ENCODE data around the gene SP140.
"Not testable (repeated sequence)": the region's sequence is repeated elsewhere in the genome, so short reads cannot be mapped to it uniquely, and the experiment has no call there.

The SP140 gene

DNA sequence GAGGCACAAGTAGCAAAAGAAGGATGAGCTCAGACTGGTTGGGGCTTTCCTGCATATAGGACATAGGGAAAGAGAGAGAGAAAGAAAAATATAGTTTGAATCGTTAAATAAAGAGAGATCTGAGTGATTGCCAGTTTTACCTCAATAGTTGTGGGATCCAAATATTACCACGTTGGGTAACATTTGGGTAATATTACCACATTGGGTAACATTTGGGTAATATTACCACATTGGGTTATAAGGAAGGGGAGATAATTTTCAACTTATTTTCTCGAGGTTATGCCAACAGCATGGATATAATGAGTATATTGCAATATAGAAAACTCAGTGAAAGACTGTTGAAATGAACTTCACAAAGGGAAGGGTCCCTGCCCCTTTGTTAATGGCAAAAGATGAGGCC is 20.7 kb downstream of the SP140 start:
- Histone ChIP-seq H3K9ac (ENCODE audit: low read length in 5 of 5) (no peak overlapping the region), H3K9me3 (ENCODE audit: control insufficient read depth in 5 of 5, low read length in 5 of 5) (no peaks in the 10 kb centered on the region), H3K27me3 (ENCODE audit: control insufficient read depth in 5 of 5, insufficient read depth in 4 of 5, low read length in 5 of 5) (no peaks in the 10 kb centered on the region), H3K4me1 (ENCODE audit: control insufficient read depth in 5 of 5, insufficient read depth in 5 of 5, low read length in 5 of 5) (no peaks in the 10 kb centered on the region), H3K36me3 (ENCODE audit: control insufficient read depth in 5 of 5, insufficient read depth in 5 of 5, low read length in 5 of 5) (no peaks in the 10 kb centered on the region), H3K27ac (ENCODE audit: low read depth, low read length) (no peak overlapping the region), H3K4me3 (ENCODE audit: low read depth in 1 of 5, low read length in 5 of 5) (no peak overlapping the region)

DNA sequence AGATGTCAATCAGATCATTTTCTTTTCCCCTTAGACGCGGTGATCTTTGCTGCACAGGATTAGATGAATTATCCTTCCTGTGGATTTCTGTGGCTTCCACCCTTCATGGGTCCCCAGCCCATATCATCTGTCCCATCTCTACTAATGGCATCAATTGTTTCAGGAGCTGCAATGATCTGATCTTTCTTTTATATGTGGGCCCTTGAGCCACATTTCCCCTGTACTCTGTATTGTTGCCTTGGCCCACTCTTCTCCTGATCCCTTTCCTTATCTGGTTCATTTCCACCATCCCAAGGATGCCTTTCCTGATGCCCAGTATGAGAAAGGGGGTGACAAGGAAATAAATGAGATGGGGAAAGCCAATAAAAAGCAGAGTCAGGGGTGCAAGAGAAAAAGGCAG is 24.7 kb downstream of the SP140 start:
- Histone ChIP-seq H3K9ac (ENCODE audit: low read length in 5 of 5) (no peak overlapping the region), H3K4me1 (ENCODE audit: control insufficient read depth in 5 of 5, insufficient read depth in 5 of 5, low read length in 5 of 5) (peaks cover 0 to 1% (median 0%) of the 10 kb centered on the region in 5 donors), H3K36me3 (ENCODE audit: control insufficient read depth in 5 of 5, insufficient read depth in 5 of 5, low read length in 5 of 5) (no peaks in the 10 kb centered on the region), H3K27ac (ENCODE audit: low read depth, low read length) (no peak overlapping the region), H3K4me3 (ENCODE audit: low read depth in 1 of 5, low read length in 5 of 5) (no peak overlapping the region), H3K9me3 (ENCODE audit: control insufficient read depth in 5 of 5, low read length in 5 of 5) (no peaks in the 10 kb centered on the region), H3K27me3 (ENCODE audit: control insufficient read depth in 5 of 5, insufficient read depth in 4 of 5, low read length in 5 of 5) (no peaks in the 10 kb centered on the region)

DNA sequence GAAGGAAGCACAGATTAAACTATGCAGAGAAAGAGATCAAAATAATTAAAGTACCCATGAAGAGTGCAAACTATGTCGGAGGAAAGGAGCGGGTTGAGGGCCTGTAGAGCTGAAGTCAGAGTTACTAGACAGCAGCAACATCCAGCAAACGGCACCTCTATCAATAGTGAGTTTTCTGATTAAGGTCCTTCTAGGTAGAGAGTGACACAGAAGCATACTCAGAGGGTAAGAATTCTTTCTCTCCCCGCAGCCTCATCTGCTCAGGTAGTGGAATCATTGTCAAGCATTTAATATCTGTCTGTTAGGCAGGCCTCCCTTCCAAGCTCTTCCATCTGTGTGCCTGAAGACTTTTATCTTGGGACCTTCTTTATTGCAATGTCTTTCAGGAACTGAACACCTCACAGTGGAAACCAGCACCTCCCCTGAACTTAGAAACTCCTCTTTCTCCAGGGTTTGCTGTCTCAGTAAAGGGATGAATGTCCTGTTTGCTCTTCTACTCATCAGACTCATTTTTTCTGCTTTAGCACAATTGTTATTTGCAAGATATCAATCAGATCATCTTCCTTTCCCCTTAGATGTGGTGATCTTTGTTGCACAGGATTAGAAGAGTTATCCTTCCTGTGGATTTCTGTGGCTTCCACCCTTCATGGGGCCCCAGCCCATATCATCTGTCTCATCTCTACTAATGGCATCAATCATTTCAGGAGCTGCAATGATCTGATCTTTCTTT is 28.8 kb downstream of the SP140 start:
- H3K36me3 ChIP-seq (ENCODE audit: control insufficient read depth in 5 of 5, insufficient read depth in 5 of 5, low read length in 5 of 5), result no peaks in the 10 kb centered on the region
- H3K4me3 ChIP-seq (ENCODE audit: low read depth in 1 of 5, low read length in 5 of 5), result no peak overlapping the region
- no peak overlapping the region for H3K27ac ChIP-seq (ENCODE audit: low read depth, low read length)
- peaks cover 0 to 10% (median 0%) of the 10 kb centered on the region in 5 donors for H3K4me1 ChIP-seq (ENCODE audit: control insufficient read depth in 5 of 5, insufficient read depth in 5 of 5, low read length in 5 of 5)
- H3K9me3 ChIP-seq (ENCODE audit: control insufficient read depth in 5 of 5, low read length in 5 of 5), result no peaks in the 10 kb centered on the region
- no peaks in the 10 kb centered on the region for H3K27me3 ChIP-seq (ENCODE audit: control insufficient read depth in 5 of 5, insufficient read depth in 4 of 5, low read length in 5 of 5)
- no peak overlapping the region for H3K9ac ChIP-seq (ENCODE audit: low read length in 5 of 5)

DNA sequence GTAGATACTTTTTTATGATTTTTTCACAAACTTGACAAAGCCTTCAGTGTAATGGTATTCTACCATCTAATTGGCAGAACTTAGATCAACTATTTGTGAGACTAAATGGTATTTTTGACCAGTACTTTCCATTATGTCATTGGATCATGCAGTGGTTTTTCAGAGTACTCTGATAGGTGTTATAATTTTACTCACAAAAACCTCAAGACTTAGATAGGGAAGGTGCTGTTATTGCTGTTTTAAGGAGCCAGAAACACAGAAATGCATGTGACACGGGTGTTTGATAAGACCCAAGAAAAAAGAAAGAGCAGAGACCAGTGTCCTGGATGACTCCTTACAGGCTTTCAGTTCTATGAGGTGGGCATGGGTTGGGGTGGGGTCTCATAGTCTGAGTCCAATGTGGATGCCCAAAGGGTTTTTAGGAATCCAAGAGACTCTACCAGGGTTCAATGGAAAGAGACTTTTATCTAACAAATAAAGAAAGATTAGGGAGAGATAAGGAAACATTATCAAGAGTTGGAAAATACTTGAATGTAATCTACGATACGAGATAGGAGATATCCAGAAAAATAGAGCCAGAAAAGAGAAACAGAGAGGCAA is 31.3 kb downstream of the SP140 start:
- Histone ChIP-seq H3K4me1 (ENCODE audit: control insufficient read depth in 5 of 5, insufficient read depth in 5 of 5, low read length in 5 of 5) (peaks cover 0 to 10% (median 0%) of the 10 kb centered on the region in 5 donors), H3K27me3 (ENCODE audit: control insufficient read depth in 5 of 5, insufficient read depth in 4 of 5, low read length in 5 of 5) (no peaks in the 10 kb centered on the region), H3K4me3 (ENCODE audit: low read depth in 1 of 5, low read length in 5 of 5) (no peak overlapping the region), H3K9ac (ENCODE audit: low read length in 5 of 5) (no peak overlapping the region), H3K9me3 (ENCODE audit: control insufficient read depth in 5 of 5, low read length in 5 of 5) (no peaks in the 10 kb centered on the region), H3K27ac (ENCODE audit: low read depth, low read length) (no peak overlapping the region), H3K36me3 (ENCODE audit: control insufficient read depth in 5 of 5, insufficient read depth in 5 of 5, low read length in 5 of 5) (no peaks in the 10 kb centered on the region)

DNA sequence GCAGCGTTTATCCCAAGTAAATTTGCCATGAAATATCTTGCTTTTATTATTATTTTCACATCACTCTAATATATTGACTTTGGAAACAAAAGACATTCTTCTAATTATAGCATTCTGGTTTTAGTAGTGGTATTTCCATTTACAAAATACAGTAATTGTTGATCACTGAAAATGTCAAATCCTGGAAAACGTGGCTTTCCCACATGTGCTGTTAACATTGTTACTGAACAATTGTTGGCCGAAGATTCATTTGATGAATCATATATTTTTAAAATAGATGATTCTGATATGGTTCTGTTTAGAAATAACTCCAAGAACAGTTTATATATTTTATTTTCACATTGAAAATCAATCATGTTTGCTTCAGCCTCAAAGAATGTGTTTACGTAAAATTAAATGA is 32.9 kb downstream of the SP140 start:
- Histone ChIP-seq H3K36me3 (ENCODE audit: control insufficient read depth in 5 of 5, insufficient read depth in 5 of 5, low read length in 5 of 5) (no peaks in the 10 kb centered on the region), H3K27ac (ENCODE audit: low read depth, low read length) (no peak overlapping the region), H3K27me3 (ENCODE audit: control insufficient read depth in 5 of 5, insufficient read depth in 4 of 5, low read length in 5 of 5) (no peaks in the 10 kb centered on the region), H3K4me1 (ENCODE audit: control insufficient read depth in 5 of 5, insufficient read depth in 5 of 5, low read length in 5 of 5) (peaks cover 0 to 10% (median 0%) of the 10 kb centered on the region in 5 donors), H3K9me3 (ENCODE audit: control insufficient read depth in 5 of 5, low read length in 5 of 5) (no peaks in the 10 kb centered on the region), H3K9ac (ENCODE audit: low read length in 5 of 5) (no peak overlapping the region), H3K4me3 (ENCODE audit: low read depth in 1 of 5, low read length in 5 of 5) (no peak overlapping the region)

DNA sequence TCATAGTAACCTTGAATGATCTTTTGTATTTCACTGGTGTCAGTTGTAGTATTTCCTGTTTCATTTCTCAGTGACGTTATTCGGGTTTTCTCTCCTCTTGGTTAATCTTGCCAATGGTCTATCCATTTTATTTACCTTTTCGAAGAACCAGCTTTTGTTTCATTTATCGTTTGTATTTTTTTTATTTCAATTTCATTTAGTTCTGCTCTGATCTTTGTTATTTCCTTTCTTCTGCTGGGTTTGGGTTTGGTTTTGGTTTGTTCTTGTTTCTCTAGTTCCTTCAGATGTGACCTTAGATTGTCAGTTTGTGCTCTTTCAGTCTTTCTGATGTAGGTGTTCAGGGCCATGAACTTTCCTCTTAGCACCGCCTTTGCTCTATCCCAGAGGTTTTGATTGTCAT is 36.7 kb downstream of the SP140 start:
- Histone ChIP-seq H3K4me1 (ENCODE audit: control insufficient read depth in 5 of 5, insufficient read depth in 5 of 5, low read length in 5 of 5) (peaks cover 0 to 6% (median 0%) of the 10 kb centered on the region in 5 donors), H3K4me3 (ENCODE audit: low read depth in 1 of 5, low read length in 5 of 5) (no peak overlapping the region), H3K9ac (ENCODE audit: low read length in 5 of 5) (no peak overlapping the region), H3K27me3 (ENCODE audit: control insufficient read depth in 5 of 5, insufficient read depth in 4 of 5, low read length in 5 of 5) (no peaks in the 10 kb centered on the region), H3K9me3 (ENCODE audit: control insufficient read depth in 5 of 5, low read length in 5 of 5) (no peaks in the 10 kb centered on the region), H3K36me3 (ENCODE audit: control insufficient read depth in 5 of 5, insufficient read depth in 5 of 5, low read length in 5 of 5) (no peaks in the 10 kb centered on the region), H3K27ac (ENCODE audit: low read depth, low read length) (no peak overlapping the region)

DNA sequence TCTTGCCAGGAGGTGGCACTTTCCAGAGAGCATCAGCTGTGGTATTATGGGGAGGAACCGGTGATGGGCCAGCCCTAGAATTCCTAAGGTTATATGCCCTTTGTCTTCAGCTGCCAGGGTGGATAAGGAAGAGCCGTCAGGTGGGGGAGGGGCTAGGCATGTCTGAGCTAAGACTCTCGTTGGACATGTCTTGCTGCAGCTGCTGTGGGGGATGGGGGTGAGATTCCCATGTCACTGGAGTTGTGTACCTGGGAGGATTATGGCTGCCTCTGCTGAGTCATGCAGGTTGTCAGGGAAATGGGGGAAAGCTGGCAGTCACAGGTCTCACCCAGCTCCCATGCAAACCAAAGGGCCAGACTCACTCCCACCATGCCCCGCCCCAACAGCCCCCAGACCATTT is 39.4 kb downstream of the SP140 start:
- H3K27ac ChIP-seq (ENCODE audit: low read depth, low read length); H3K27me3 ChIP-seq (ENCODE audit: control insufficient read depth in 5 of 5, insufficient read depth in 4 of 5, low read length in 5 of 5); H3K36me3 ChIP-seq (ENCODE audit: control insufficient read depth in 5 of 5, insufficient read depth in 5 of 5, low read length in 5 of 5); H3K9me3 ChIP-seq (ENCODE audit: control insufficient read depth in 5 of 5, low read length in 5 of 5); H3K4me3 ChIP-seq (ENCODE audit: low read depth in 1 of 5, low read length in 5 of 5); H3K9ac ChIP-seq (ENCODE audit: low read length in 5 of 5): not testable (repeated sequence)
- peaks cover 0 to 15% (median 6%) of the 10 kb centered on the region in 5 donors for H3K4me1 ChIP-seq (ENCODE audit: control insufficient read depth in 5 of 5, insufficient read depth in 5 of 5, low read length in 5 of 5)

DNA sequence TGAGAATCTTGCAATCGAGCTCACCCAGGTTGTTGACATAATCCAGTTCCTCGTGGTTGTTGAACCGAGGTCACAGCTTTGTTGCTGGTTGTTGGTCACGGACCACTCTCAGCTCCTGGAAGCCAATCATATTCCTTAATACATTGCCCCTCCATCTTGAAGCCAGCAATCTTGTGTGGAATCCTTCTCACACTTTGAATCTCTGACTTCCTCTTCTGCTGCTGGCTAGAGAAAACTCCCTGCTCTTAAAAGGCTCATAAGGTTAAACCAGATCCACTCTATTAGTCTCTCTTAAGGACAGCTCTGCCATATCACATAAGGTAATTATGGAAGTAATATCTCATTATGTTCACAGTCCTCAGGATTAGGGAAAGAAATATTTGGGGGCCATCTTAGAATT is 41.1 kb downstream of the SP140 start:
- Histone ChIP-seq H3K9me3 (ENCODE audit: control insufficient read depth in 5 of 5, low read length in 5 of 5) (no peaks in the 10 kb centered on the region), H3K4me3 (ENCODE audit: low read depth in 1 of 5, low read length in 5 of 5) (no peak overlapping the region), H3K36me3 (ENCODE audit: control insufficient read depth in 5 of 5, insufficient read depth in 5 of 5, low read length in 5 of 5) (no peaks in the 10 kb centered on the region), H3K9ac (ENCODE audit: low read length in 5 of 5) (no peak overlapping the region), H3K27ac (ENCODE audit: low read depth, low read length) (no peak overlapping the region), H3K4me1 (ENCODE audit: control insufficient read depth in 5 of 5, insufficient read depth in 5 of 5, low read length in 5 of 5) (peaks cover 0 to 15% (median 6%) of the 10 kb centered on the region in 5 donors), H3K27me3 (ENCODE audit: control insufficient read depth in 5 of 5, insufficient read depth in 4 of 5, low read length in 5 of 5) (no peaks in the 10 kb centered on the region)

DNA sequence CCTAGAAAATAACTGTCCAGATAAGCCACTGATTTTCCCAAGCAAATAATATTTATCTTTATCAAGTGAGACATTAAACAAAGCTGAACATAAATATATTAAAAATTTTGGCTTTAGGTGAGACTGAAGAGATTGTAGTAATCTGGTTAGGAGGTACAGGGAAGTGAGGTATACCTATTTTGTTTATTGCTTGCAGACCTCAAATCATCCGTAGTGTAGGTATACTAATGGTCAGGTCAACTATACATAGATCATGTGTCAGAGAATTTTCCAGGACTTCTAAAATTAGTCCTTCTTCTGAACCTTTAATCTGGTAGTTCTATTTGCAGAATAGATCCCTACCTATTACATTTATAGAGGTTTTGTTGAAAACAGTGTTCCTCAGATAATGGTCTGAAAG is 41.5 kb downstream of the SP140 start:
- Histone ChIP-seq H3K4me3 (ENCODE audit: low read depth in 1 of 5, low read length in 5 of 5) (no peak overlapping the region), H3K4me1 (ENCODE audit: control insufficient read depth in 5 of 5, insufficient read depth in 5 of 5, low read length in 5 of 5) (peaks cover 0 to 15% (median 6%) of the 10 kb centered on the region in 5 donors), H3K36me3 (ENCODE audit: control insufficient read depth in 5 of 5, insufficient read depth in 5 of 5, low read length in 5 of 5) (no peaks in the 10 kb centered on the region), H3K27ac (ENCODE audit: low read depth, low read length) (no peak overlapping the region), H3K9ac (ENCODE audit: low read length in 5 of 5) (no peak overlapping the region), H3K9me3 (ENCODE audit: control insufficient read depth in 5 of 5, low read length in 5 of 5) (no peaks in the 10 kb centered on the region), H3K27me3 (ENCODE audit: control insufficient read depth in 5 of 5, insufficient read depth in 4 of 5, low read length in 5 of 5) (no peaks in the 10 kb centered on the region)

DNA sequence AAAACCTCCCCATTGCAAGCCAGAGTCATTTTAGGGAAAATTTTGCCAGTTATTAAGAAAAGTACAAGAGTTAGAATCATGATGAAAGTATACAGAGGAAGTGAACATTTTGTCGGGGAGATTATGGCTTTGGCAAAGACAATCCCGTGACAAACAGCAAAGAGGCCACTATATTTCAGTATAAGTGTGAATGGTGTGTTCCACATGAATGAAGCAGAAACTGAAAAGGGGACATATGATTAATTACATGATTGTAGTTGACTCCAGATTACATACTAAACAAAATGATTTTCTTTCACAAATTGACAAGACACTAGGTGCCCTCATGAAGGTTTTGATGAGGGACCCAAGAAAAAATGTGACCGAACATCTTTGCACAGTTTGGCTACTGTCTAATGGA is 42.0 kb downstream of the SP140 start:
- Histone ChIP-seq H3K27ac (ENCODE audit: low read depth, low read length) (no peak overlapping the region), H3K9me3 (ENCODE audit: control insufficient read depth in 5 of 5, low read length in 5 of 5) (no peaks in the 10 kb centered on the region), H3K9ac (ENCODE audit: low read length in 5 of 5) (no peak overlapping the region), H3K4me3 (ENCODE audit: low read depth in 1 of 5, low read length in 5 of 5) (no peak overlapping the region), H3K36me3 (ENCODE audit: control insufficient read depth in 5 of 5, insufficient read depth in 5 of 5, low read length in 5 of 5) (no peaks in the 10 kb centered on the region), H3K4me1 (ENCODE audit: control insufficient read depth in 5 of 5, insufficient read depth in 5 of 5, low read length in 5 of 5) (peaks cover 0 to 15% (median 6%) of the 10 kb centered on the region in 5 donors), H3K27me3 (ENCODE audit: control insufficient read depth in 5 of 5, insufficient read depth in 4 of 5, low read length in 5 of 5) (no peaks in the 10 kb centered on the region)

Measured in subcutaneous abdominal adipose tissue (tissue), 5 donors.